Smooth muscle cell (in vitro differentiated cells): ENCODE data around the gene VPS52. TPM values are rescaled to one million over a fixed set of nuclear protein-coding genes. Genes with fewer than 3 reads are reported as not detected.

Source experiments
- DNase-seq: peaks from one replicate; lab custom pipeline; 2025; ENCODE audit not compliant: unreplicated experiment; lab: John Stamatoyannopoulos, UW
- H2AFZ ChIP-seq: fragments of 200-600 bp; sonication (generic); 2 replicates; pipeline ENCODE4 v1.6.0; 2016; ENCODE audit warnings: antibody characterized with exemption, low read depth, mild to moderate bottlenecking
- H3F3A ChIP-seq: fragments of 200-600 bp; sonication (generic); 2 replicates; pipeline ENCODE4 v1.6.0; 2017; ENCODE audit warnings: antibody characterized with exemption, low read depth
- H3K27ac ChIP-seq: fragments of 200-600 bp; sonication (generic); 2 replicates; pipeline ENCODE4 v1.5.1; 2016; ENCODE audit warnings: low read depth, mild to moderate bottlenecking
- H3K27me3 ChIP-seq: fragments of 200-600 bp; sonication (generic); 2 replicates; pipeline ENCODE4 v1.6.1; 2016; ENCODE audit warnings: low read depth, mild to moderate bottlenecking
- H3K36me3 ChIP-seq: fragments of 200-600 bp; sonication (generic); 2 replicates; pipeline ENCODE4 v1.5.1; 2016; ENCODE audit warnings: low read depth
- H3K4me1 ChIP-seq: fragments of 200-600 bp; sonication (generic); 2 replicates; pipeline ENCODE4 v1.5.1; 2016; ENCODE audit warnings: low read depth
- H3K4me2 ChIP-seq: fragments of 200-600 bp; sonication (generic); 2 replicates; pipeline ENCODE4 v1.6.0; 2016; ENCODE audit warnings: mild to moderate bottlenecking
- H3K4me3 ChIP-seq: fragments of 200-600 bp; sonication (generic); 2 replicates; pipeline ENCODE4 v1.5.1; 2016; ENCODE audit warnings: mild to moderate bottlenecking
- H3K79me2 ChIP-seq: fragments of 200-600 bp; sonication (generic); 2 replicates; pipeline ENCODE4 v1.6.0; 2016; ENCODE audit warnings: low read depth, mild to moderate bottlenecking
- H3K9ac ChIP-seq: fragments of 200-600 bp; sonication (generic); 2 replicates; pipeline ENCODE4 v1.6.0; 2016; ENCODE audit warnings: low read depth
- H3K9me3 ChIP-seq: fragments of 200-600 bp; sonication (generic); replicated peaks from 2 replicates; pipeline ENCODE4 v1.5.1; 2016; ENCODE audit warnings: low read depth
- H4K20me1 ChIP-seq: fragments of 200-600 bp; sonication (generic); 2 replicates; pipeline ENCODE4 v1.6.0; 2016; ENCODE audit warnings: low read depth
- WGBS: methylation state at CpG from one replicate; pipeline ENCODE4 v1.1.7; 2016; ENCODE audit warnings: low lambda C conversion rate; 5-methylcytosine and 5-hydroxymethylcytosine counted together
- polyA plus RNA-seq: library from polyadenylated mRNA; unstranded; fragments of >200 nt; fragmentation: Nextera tagmentation; extraction: Ambion mirVana; gene quantifications from 2 replicates; pipeline ENCODE4 v1.2.1, GENCODE V29; 2016
- total RNA-seq: library from RNA; depleted of rRNA; stranded (reverse); fragments of >200 nt; gene quantifications from 2 replicates; pipeline ENCODE4 v1.2.3, GENCODE V29; 2014
- TF ChIP-seq, protein P1 (sequence below): fragments of 200-600 bp; sonication (generic); IDR thresholded peaks from 2 replicates; pipeline ENCODE4 v1.5.1; 2017; ENCODE audit warnings: borderline replicate concordance, mild to moderate bottlenecking, antibody characterized with exemption; ENCODE audit not compliant: insufficient read depth, poor library complexity, severe bottlenecking

The VPS52 gene
- total and polyA plus RNA-seq, 2 experiments from 2014 or later: 22.6 to 34.7 TPM

GRCh38 chr6:33211666-33212422 lies 59.8 kb downstream of the VPS52 start:
- H4K20me1 ChIP-seq: peaks cover 6% of the 10 kb centered on the region
- no peaks in the 10 kb centered on the region for H3K79me2 ChIP-seq
- H3K27me3 ChIP-seq: peaks cover 5% of the 10 kb centered on the region
- no peak overlapping the region for H2AFZ ChIP-seq
- H3K4me1 ChIP-seq: peaks cover 15% of the 10 kb centered on the region
- H3K9me3 ChIP-seq: no peaks in the 10 kb centered on the region
- H3K27ac ChIP-seq: no peak overlapping the region
- TF ChIP-seq, protein P1, sequence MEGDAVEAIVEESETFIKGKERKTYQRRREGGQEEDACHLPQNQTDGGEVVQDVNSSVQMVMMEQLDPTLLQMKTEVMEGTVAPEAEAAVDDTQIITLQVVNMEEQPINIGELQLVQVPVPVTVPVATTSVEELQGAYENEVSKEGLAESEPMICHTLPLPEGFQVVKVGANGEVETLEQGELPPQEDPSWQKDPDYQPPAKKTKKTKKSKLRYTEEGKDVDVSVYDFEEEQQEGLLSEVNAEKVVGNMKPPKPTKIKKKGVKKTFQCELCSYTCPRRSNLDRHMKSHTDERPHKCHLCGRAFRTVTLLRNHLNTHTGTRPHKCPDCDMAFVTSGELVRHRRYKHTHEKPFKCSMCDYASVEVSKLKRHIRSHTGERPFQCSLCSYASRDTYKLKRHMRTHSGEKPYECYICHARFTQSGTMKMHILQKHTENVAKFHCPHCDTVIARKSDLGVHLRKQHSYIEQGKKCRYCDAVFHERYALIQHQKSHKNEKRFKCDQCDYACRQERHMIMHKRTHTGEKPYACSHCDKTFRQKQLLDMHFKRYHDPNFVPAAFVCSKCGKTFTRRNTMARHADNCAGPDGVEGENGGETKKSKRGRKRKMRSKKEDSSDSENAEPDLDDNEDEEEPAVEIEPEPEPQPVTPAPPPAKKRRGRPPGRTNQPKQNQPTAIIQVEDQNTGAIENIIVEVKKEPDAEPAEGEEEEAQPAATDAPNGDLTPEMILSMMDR: no peak
- WGBS: 76% methylated on average over 18 of the region's 18 CpGs
- H3K36me3 ChIP-seq: no peaks in the 10 kb centered on the region
- no peak overlapping the region for H3K4me3 ChIP-seq
- peaks cover 7% of the 10 kb centered on the region for H3F3A ChIP-seq
- no peak for DNase-seq
- no peak overlapping the region for H3K9ac ChIP-seq
- peak overlapping the region; percentile 85 for H3K4me2 ChIP-seq

DNA sequence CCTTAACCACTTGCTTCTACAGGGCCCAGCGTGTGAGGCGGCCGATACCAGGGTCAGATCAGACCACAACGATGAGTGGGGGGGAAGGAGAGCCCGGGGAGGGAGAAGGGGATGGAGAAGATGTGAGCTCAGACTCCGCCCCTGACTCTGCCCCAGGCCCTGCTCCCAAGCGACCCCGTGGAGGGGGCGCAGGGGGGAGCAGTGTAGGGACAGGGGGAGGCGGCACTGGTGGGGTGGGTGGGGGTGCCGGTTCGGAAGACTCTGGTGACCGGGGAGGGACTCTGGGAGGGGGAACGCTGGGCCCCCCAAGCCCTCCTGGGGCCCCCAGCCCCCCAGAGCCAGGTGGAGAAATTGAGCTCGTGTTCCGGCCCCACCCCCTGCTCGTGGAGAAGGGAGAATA lies 60.5 kb downstream of the VPS52 start:
- WGBS: 91% methylated on average over 11 of the region's 17 CpGs

GRCh38 chr6:33209856-33210255 lies 61.8 kb downstream of the VPS52 start:
- Histone ChIP-seq H3K4me1 (peaks cover 33% of the 10 kb centered on the region), H3K9me3 (no peaks in the 10 kb centered on the region), H3F3A (peaks cover 15% of the 10 kb centered on the region), H2AFZ (no peak overlapping the region), H3K36me3 (no peaks in the 10 kb centered on the region), H3K4me3 (no peak overlapping the region), H3K4me2 (no peak overlapping the region), H3K27me3 (peaks cover 5% of the 10 kb centered on the region), H4K20me1 (peaks cover 6% of the 10 kb centered on the region), H3K79me2 (no peaks in the 10 kb centered on the region), H3K27ac (no peak overlapping the region), H3K9ac (no peak overlapping the region)
- WGBS: 96% methylated on average over 10 of the region's 10 CpGs
- TF ChIP-seq, protein P1: no peak
- no peak for DNase-seq

More for the DNA sequence above, 60.5 kb downstream of the VPS52 start:
- Histone ChIP-seq H3K27me3 (peaks cover 5% of the 10 kb centered on the region), H3K9ac (no peak overlapping the region), H3K4me2 (no peak overlapping the region), H3F3A (peaks cover 12% of the 10 kb centered on the region), H2AFZ (no peak overlapping the region), H4K20me1 (peaks cover 6% of the 10 kb centered on the region), H3K36me3 (no peaks in the 10 kb centered on the region), H3K4me3 (no peak overlapping the region), H3K9me3 (no peaks in the 10 kb centered on the region), H3K4me1 (peaks cover 21% of the 10 kb centered on the region), H3K27ac (no peak overlapping the region), H3K79me2 (no peaks in the 10 kb centered on the region)
- DNase-seq: no peak
- TF ChIP-seq, protein P1: no peak
